Keratinocyte (primary cell): ENCODE results near the gene SF3A1.

ENCODE experiments used
- EZH2 ChIP-seq: IDR thresholded peaks from one replicate; pipeline ENCODE4 v1.6.1; 2012; ENCODE audit warnings: inconsistent platforms, mild to moderate bottlenecking, low read length, moderate library complexity
- TF ChIP-seq, protein P1 (sequence below), 3 experiments: IDR thresholded peaks in 1 of 3; conservative IDR thresholded peaks in 1 of 3; optimal IDR thresholded peaks in 1 of 3; 2 replicates in 2 of 3; 3 replicates in 1 of 3; pipeline versions ENCODE3 to v1.5.1; 2011; ENCODE audit warnings: low read length in 3 of 3, mild to moderate bottlenecking in 3 of 3, moderate library complexity in 2 of 3, control low read depth in 1 of 3, inconsistent platforms in 1 of 3; ENCODE audit not compliant: insufficient read depth in 2 of 3; ENCODE audit errors: extremely low read depth in 1 of 3

DNA sequence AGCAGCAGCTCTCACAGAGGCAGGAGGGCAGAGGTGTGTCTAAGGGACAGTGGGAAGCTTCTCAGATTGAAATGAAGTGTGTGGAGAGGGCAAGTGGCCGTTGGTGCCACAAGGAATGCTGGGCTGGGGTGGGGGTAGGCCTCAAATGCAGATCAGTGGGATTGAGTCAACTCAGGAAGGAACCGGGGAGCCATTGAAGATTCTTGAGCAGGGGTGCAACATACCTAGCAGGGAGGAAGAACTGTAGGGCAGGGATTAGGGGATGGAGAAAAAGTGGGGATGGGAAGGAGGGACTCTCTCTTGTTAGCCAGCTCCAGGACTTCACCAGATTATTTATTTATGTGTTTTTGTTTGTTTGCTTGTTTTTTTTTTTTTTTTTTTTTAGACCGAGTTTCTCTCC is 37.2 kb upstream of the SF3A1 start:
- TF ChIP-seq, protein P1, sequence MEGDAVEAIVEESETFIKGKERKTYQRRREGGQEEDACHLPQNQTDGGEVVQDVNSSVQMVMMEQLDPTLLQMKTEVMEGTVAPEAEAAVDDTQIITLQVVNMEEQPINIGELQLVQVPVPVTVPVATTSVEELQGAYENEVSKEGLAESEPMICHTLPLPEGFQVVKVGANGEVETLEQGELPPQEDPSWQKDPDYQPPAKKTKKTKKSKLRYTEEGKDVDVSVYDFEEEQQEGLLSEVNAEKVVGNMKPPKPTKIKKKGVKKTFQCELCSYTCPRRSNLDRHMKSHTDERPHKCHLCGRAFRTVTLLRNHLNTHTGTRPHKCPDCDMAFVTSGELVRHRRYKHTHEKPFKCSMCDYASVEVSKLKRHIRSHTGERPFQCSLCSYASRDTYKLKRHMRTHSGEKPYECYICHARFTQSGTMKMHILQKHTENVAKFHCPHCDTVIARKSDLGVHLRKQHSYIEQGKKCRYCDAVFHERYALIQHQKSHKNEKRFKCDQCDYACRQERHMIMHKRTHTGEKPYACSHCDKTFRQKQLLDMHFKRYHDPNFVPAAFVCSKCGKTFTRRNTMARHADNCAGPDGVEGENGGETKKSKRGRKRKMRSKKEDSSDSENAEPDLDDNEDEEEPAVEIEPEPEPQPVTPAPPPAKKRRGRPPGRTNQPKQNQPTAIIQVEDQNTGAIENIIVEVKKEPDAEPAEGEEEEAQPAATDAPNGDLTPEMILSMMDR (optimal IDR thresholded peaks at IDR 0.05 in 1 of 3, IDR thresholded peaks at IDR 0.05 in 1 of 3, conservative IDR thresholded peaks at IDR 0.05 in 1 of 3; ENCODE audit: extremely low read depth in 1 of 3, insufficient read depth in 2 of 3, low read length in 3 of 3), result no peak
- TF ChIP-seq EZH2, result no peak
